Activated CD8-positive, alpha-beta T cell treated with anti-CD3 and anti-CD28 coated beads for 36 hours (primary cell): ENCODE data around the gene MARCHF2. TPM values are rescaled to one million over a fixed set of nuclear protein-coding genes. Genes with fewer than 3 reads are reported as not detected.
A peak's percentile ranks its signal among the peaks of the same experiment; 100 is the strongest.
"Not testable (repeated sequence)": the region's sequence is repeated elsewhere in the genome, so short reads cannot be mapped to it uniquely, and the experiment has no call there.

Experiments
- ATAC-seq: fragments of 200-7000 bp; cut with Tn5 transposase; one replicate; pipeline ENCODE4 v1.10.0; 2021; ENCODE audit warnings: mild to moderate bottlenecking, moderate library complexity
- CTCF ChIA-PET: fragments of 350-600 bp; sonication (Branson Sonifier 250); formaldehyde crosslinking; loops from one replicate; lab custom pipeline; 2021; ENCODE audit warnings: antibody characterized with exemption; lab: Charles Lee
- POLR2A ChIA-PET: fragments of 350-600 bp; sonication (Branson Sonifier 250); formaldehyde crosslinking; loops from one replicate; lab custom pipeline; 2021; ENCODE audit warnings: antibody characterized with exemption; lab: Charles Lee
- DNase-seq: peaks from one replicate; pipeline ENCODE4 v3.0.0-alpha.2; 2020
- H3K27ac Mint-ChIP-seq: one replicate; pipeline ENCODE4 v1.8.0; 2021; ENCODE audit warnings: mild to moderate bottlenecking, mixed read lengths
- H3K27me3 Mint-ChIP-seq: one replicate; pipeline ENCODE4 v1.8.0; 2021; ENCODE audit warnings: mixed read lengths
- H3K36me3 Mint-ChIP-seq: one replicate; pipeline ENCODE4 v1.8.0; 2021; ENCODE audit warnings: low read depth, mixed read lengths
- H3K4me1 Mint-ChIP-seq: one replicate; pipeline ENCODE4 v1.8.0; 2021; ENCODE audit warnings: low read depth, mixed read lengths
- H3K4me3 Mint-ChIP-seq: one replicate; pipeline ENCODE4 v1.8.0; 2021; ENCODE audit warnings: mild to moderate bottlenecking, moderate library complexity, mixed read lengths
- H3K9me3 Mint-ChIP-seq: one replicate; pipeline ENCODE4 v1.8.0; 2021; ENCODE audit warnings: mixed read lengths
- CTCF ChIP-seq: fragments of 200-600 bp; IDR thresholded peaks from one replicate; pipeline ENCODE4 v1.8.0; 2022; ENCODE audit warnings: antibody characterized with exemption, mild to moderate bottlenecking
- intact Hi-C: fragments of 100-400 bp; cut with micrococcal nuclease; formaldehyde crosslinking; loops from one replicate; pipeline ENCODE4 v1.10.0; 2022
- total RNA-seq, 2 experiments: library from RNA; stranded (reverse); gene quantifications; one replicate each; pipeline ENCODE4 v1.2.3, GENCODE V29; 2021

MARCHF2 gene
- total RNA-seq, 2 experiments from 2014 or later: 8.0 to 8.6 TPM

GRCh38 chr19:8377598-8377997 lies 35.5 kb upstream of the MARCHF2 start:
- ATAC-seq (peak; percentile 49), DNase-seq (no peak)
- no peak overlapping the region for H3K4me3 Mint-ChIP-seq
- peaks cover 9% of the 10 kb centered on the region for H3K4me1 Mint-ChIP-seq
- H3K9me3 Mint-ChIP-seq: peaks cover 6% of the 10 kb centered on the region
- intact Hi-C loops: no loop called here
- CTCF ChIA-PET: interaction anchor here (1.5 to 4.1 kb wide), 3 partner anchors 14 to 36 kb away, joined by 3 to 23 read pairs (median 6); partner anchors contain the start of gene MARCHF2
- POLR2A ChIA-PET: interaction anchor here (0.9 kb wide), 1 partner anchor 18 kb away, joined by 3 read pairs; no protein-coding TSS in a partner anchor
- no peak overlapping the region for H3K27ac Mint-ChIP-seq
- H3K27me3 Mint-ChIP-seq: no peaks in the 10 kb centered on the region
- H3K36me3 Mint-ChIP-seq: peaks cover 8% of the 10 kb centered on the region
- no peak for TF ChIP-seq CTCF

- CTCF ChIA-PET: interaction anchor here (0.6 kb wide), 1 partner anchor 26 kb away, joined by 3 read pairs; no protein-coding TSS in a partner anchor
- H3K36me3 Mint-ChIP-seq, ATAC-seq, H3K4me1 Mint-ChIP-seq, DNase-seq, H3K4me3 Mint-ChIP-seq, H3K9me3 Mint-ChIP-seq, POLR2A ChIA-PET, H3K27me3 Mint-ChIP-seq, intact Hi-C loops, H3K27ac Mint-ChIP-seq: not testable (repeated sequence)
Observed at GRCh38 chr19:8379156-8379891, 33.8 kb upstream of the MARCHF2 start.

- CTCF ChIA-PET, H3K9me3 Mint-ChIP-seq, H3K36me3 Mint-ChIP-seq, DNase-seq, H3K27ac Mint-ChIP-seq, intact Hi-C loops, ATAC-seq, H3K4me3 Mint-ChIP-seq, POLR2A ChIA-PET, H3K4me1 Mint-ChIP-seq, H3K27me3 Mint-ChIP-seq: not testable (repeated sequence)
Observed at GRCh38 chr19:8384569-8384968, 28.5 kb upstream of the MARCHF2 start.

GRCh38 chr19:8385103-8385502 lies 28.0 kb upstream of the MARCHF2 start:
- H3K4me1 Mint-ChIP-seq, POLR2A ChIA-PET, DNase-seq, intact Hi-C loops, H3K9me3 Mint-ChIP-seq, ATAC-seq, H3K27me3 Mint-ChIP-seq, H3K36me3 Mint-ChIP-seq, H3K27ac Mint-ChIP-seq, CTCF ChIA-PET, H3K4me3 Mint-ChIP-seq: not testable (repeated sequence)

- H3K4me3 Mint-ChIP-seq, intact Hi-C loops, H3K4me1 Mint-ChIP-seq, H3K36me3 Mint-ChIP-seq, H3K27ac Mint-ChIP-seq, H3K27me3 Mint-ChIP-seq, CTCF ChIA-PET, ATAC-seq, DNase-seq, H3K9me3 Mint-ChIP-seq: not testable (repeated sequence)
- POLR2A ChIA-PET: interaction anchor here (0.8 kb wide), 1 partner anchor 128 kb away, joined by 3 read pairs; no protein-coding TSS in a partner anchor
Observed at GRCh38 chr19:8385566-8385965, 27.5 kb upstream of the MARCHF2 start.

- CTCF ChIA-PET: interaction anchor here (0.6 to 0.9 kb wide), 2 partner anchors 32 to 119 kb away, joined by 3 read pairs; no protein-coding TSS in a partner anchor
- ATAC-seq, H3K27ac Mint-ChIP-seq, H3K4me3 Mint-ChIP-seq, intact Hi-C loops, H3K9me3 Mint-ChIP-seq, DNase-seq, H3K36me3 Mint-ChIP-seq, H3K27me3 Mint-ChIP-seq: not testable (repeated sequence)
- peaks cover 13% of the 10 kb centered on the region for H3K4me1 Mint-ChIP-seq
- POLR2A ChIA-PET: interaction anchor here (0.8 to 1.0 kb wide), 3 partner anchors 28 to 127 kb away, joined by 3 to 4 read pairs (median 3); no protein-coding TSS in a partner anchor
Observed at GRCh38 chr19:8386419-8386818, 26.7 kb upstream of the MARCHF2 start.

- ChIA-PET CTCF (interaction anchor here (0.6 to 0.9 kb wide), 2 partner anchors 33 to 119 kb away, joined by 3 read pairs; no protein-coding TSS in a partner anchor), POLR2A (interaction anchor here (1.0 kb wide), 1 partner anchor 47 kb away, joined by 3 read pairs; no protein-coding TSS in a partner anchor)
- Mint-ChIP-seq H3K9me3 (peaks cover 1% of the 10 kb centered on the region), H3K4me3 (no peak overlapping the region), H3K4me1 (peaks cover 18% of the 10 kb centered on the region), H3K27ac (no peak overlapping the region), H3K27me3 (no peaks in the 10 kb centered on the region), H3K36me3 (peaks cover 4% of the 10 kb centered on the region)
- no peak for TF ChIP-seq CTCF
- DNase-seq (no peak), ATAC-seq (no peak)
- intact Hi-C loops: no loop called here
Observed at GRCh38 chr19:8386990-8387389, 26.1 kb upstream of the MARCHF2 start.
